Activated CD4-positive, alpha-beta T cell treated with anti-CD3 and anti-CD28 coated beads, Interleukin-2, Interleukin-4, amounts not matched to agents 100 ng/mL and 50 ng/mL, durations not matched to agents 16 hours and 8 hours (primary cell): Measurements from ENCODE around the gene GMDS.

Experiments
- DNase-seq: peaks from one replicate; pipeline ENCODE4 v3.0.0-alpha.2; 2020; ENCODE audit warnings: low spot score

The GMDS gene

GRCh38 chr6:1940381-1940780 is 305.0 kb downstream of the GMDS start:
- no peak for DNase-seq

GRCh38 chr6:1933292-1933691 is 312.1 kb downstream of the GMDS start:
- DNase-seq: no peak

- no peak for DNase-seq
Measured at GRCh38 chr6:1931817-1932216, 313.6 kb downstream of the GMDS start.

- no peak for DNase-seq
Measured at GRCh38 chr6:1930356-1930755, 315.0 kb downstream of the GMDS start.

GRCh38 chr6:1929931-1930330 is 315.5 kb downstream of the GMDS start:
- DNase-seq: no peak

GRCh38 chr6:1925743-1926430 is 319.5 kb downstream of the GMDS start:
- no peak for DNase-seq

GRCh38 chr6:1923449-1923848 is 322.0 kb downstream of the GMDS start:
- no peak for DNase-seq

GRCh38 chr6:1917626-1918371 is 327.6 kb downstream of the GMDS start:
- DNase-seq: peak; percentile 50

GRCh38 chr6:1916334-1917070 is 328.9 kb downstream of the GMDS start:
- no peak for DNase-seq

- no peak for DNase-seq
Measured at GRCh38 chr6:1915226-1915625, 330.2 kb downstream of the GMDS start.

- no peak for DNase-seq
Measured at GRCh38 chr6:1913577-1913976, 331.8 kb downstream of the GMDS start.

- DNase-seq: no peak
Measured at GRCh38 chr6:1912731-1913130, 332.7 kb downstream of the GMDS start.

- DNase-seq: no peak
Measured at GRCh38 chr6:1911474-1911873, 333.9 kb downstream of the GMDS start.

- DNase-seq: no peak
Measured at GRCh38 chr6:1910621-1911407, 334.6 kb downstream of the GMDS start.

GRCh38 chr6:1908784-1909183 is 336.6 kb downstream of the GMDS start:
- DNase-seq: no peak

- no peak for DNase-seq
Measured at GRCh38 chr6:1906609-1907008, 338.8 kb downstream of the GMDS start.

GRCh38 chr6:1906014-1906413 is 339.4 kb downstream of the GMDS start:
- no peak for DNase-seq

GRCh38 chr6:1904898-1905297 is 340.5 kb downstream of the GMDS start:
- no peak for DNase-seq

- no peak for DNase-seq
Measured at GRCh38 chr6:1904466-1904799, 341.0 kb downstream of the GMDS start.

- DNase-seq: no peak
Measured at GRCh38 chr6:1903780-1904465, 341.5 kb downstream of the GMDS start.

GRCh38 chr6:1901556-1901955 is 343.8 kb downstream of the GMDS start:
- DNase-seq: no peak

- DNase-seq: no peak
Measured at GRCh38 chr6:1896897-1897296, 348.5 kb downstream of the GMDS start.
